Mesothelial cell of epicardium (in vitro differentiated cells): ENCODE data around the gene PALM3. TPM values are rescaled to one million over a fixed set of nuclear protein-coding genes. Genes with fewer than 3 reads are reported as not detected.
A peak's percentile ranks its signal among the peaks of the same experiment; 100 is the strongest.

Experiments used
- DNase-seq, 2 experiments: peaks; one replicate each; pipeline ENCODE4 v3.0.0; 2021; ENCODE audit warnings: low spot score in 2 of 2; ENCODE audit not compliant: unreplicated experiment in 2 of 2
- H3K27ac Mint-ChIP-seq: 2 replicates; pipeline ENCODE4 v1.8.0; 2021; ENCODE audit warnings: mixed read lengths
- H3K27me3 Mint-ChIP-seq: 2 replicates; pipeline ENCODE4 v1.8.0; 2021; ENCODE audit warnings: low read depth, mixed read lengths
- H3K36me3 Mint-ChIP-seq: 2 replicates; pipeline ENCODE4 v1.8.0; 2021; ENCODE audit warnings: mixed read lengths
- H3K4me1 Mint-ChIP-seq: 2 replicates; pipeline ENCODE4 v1.8.0; 2021; ENCODE audit warnings: mixed read lengths
- H3K4me3 Mint-ChIP-seq: 2 replicates; pipeline ENCODE4 v1.8.0; 2021; ENCODE audit warnings: mild to moderate bottlenecking, moderate library complexity, mixed read lengths
- H3K9me3 Mint-ChIP-seq: 2 replicates; pipeline ENCODE4 v1.8.0; 2021; ENCODE audit warnings: mixed read lengths
- total RNA-seq: library from RNA; stranded (reverse); gene quantifications from 3 replicates; pipeline ENCODE4 v1.2.1, GENCODE V29; 2021
- TF ChIP-seq, protein P1 (sequence below): fragments of 200-600 bp; sonication (generic); IDR thresholded peaks from one replicate; pipeline ENCODE4 v1.5.0; 2021; ENCODE audit warnings: antibody characterized with exemption; ENCODE audit not compliant: unreplicated experiment

The PALM3 gene
- total RNA-seq, 1 donor from 2014 or later: 2.4 TPM

DNA sequence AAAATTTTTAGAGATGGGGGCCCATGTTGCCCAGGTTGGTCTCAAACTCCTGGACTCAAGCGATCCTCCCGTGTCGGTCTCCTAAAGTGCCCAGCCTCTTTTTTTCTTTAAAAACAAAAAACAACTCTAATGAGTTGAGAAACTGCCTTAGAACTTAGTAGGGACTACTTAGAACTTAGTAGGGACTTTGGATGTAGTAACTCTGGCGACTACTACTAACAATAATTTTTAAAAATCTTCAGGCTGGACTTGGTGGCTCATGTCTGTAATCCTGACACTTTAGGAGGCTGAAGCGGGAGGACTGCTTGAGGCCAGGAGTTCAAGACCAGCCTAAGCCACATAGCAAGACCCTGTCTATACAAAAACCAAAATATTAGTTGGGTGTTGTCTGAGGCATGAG, 24.2 kb upstream of the PALM3 start:
- peaks cover 14% of the 10 kb centered on the region for H3K36me3 Mint-ChIP-seq
- no peaks in the 10 kb centered on the region for H3K27me3 Mint-ChIP-seq
- H3K9me3 Mint-ChIP-seq: no peaks in the 10 kb centered on the region
- H3K4me1 Mint-ChIP-seq: peaks cover 12% of the 10 kb centered on the region
- TF ChIP-seq, protein P1, sequence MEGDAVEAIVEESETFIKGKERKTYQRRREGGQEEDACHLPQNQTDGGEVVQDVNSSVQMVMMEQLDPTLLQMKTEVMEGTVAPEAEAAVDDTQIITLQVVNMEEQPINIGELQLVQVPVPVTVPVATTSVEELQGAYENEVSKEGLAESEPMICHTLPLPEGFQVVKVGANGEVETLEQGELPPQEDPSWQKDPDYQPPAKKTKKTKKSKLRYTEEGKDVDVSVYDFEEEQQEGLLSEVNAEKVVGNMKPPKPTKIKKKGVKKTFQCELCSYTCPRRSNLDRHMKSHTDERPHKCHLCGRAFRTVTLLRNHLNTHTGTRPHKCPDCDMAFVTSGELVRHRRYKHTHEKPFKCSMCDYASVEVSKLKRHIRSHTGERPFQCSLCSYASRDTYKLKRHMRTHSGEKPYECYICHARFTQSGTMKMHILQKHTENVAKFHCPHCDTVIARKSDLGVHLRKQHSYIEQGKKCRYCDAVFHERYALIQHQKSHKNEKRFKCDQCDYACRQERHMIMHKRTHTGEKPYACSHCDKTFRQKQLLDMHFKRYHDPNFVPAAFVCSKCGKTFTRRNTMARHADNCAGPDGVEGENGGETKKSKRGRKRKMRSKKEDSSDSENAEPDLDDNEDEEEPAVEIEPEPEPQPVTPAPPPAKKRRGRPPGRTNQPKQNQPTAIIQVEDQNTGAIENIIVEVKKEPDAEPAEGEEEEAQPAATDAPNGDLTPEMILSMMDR: no peak
- H3K4me3 Mint-ChIP-seq: no peak overlapping the region
- DNase-seq: no peak
- H3K27ac Mint-ChIP-seq: no peak overlapping the region

DNA sequence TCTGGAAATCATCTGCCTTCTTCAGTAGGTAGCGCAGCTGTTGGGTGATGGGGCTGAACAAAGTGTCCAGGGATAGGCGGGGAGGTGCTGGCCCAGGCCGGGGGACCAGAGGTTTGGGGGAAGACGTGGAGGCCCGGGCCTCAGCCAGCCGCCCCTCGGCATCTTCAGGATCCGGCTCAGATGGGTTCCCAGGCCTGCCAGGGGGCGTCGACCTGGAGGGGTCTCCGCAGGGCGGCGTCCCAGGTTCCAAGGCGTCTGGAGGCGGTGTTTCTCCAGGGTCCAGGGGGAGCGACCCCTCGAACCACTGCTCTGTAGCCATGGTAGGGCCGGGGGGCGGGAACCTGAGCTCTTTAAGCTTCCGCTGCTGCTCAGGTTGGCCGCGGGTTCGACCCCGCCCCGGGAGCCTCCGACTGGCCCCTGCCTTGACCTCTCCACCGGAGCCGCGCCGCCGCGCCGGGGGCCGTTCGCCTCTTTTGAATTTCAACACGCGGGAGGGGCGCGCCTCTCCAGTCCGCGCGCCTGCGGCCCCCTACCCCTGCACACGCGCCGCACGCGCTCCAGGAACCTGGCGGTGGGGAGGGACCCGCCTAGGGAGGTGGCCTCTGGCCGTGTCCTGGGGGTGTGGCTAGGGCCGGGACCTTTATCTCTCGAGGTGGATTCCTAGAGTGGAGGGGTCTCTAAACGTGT, 23.6 kb upstream of the PALM3 start, which contains the start of gene C19orf67:
Gene C19orf67 (minus strand): TSS at position 475 of the 687 bp plus-strand sequence. CDS start 156 bp downstream, at position 319.
- Mint-ChIP-seq H3K4me1 (peaks cover 13% of the 10 kb centered on the region), H3K9me3 (no peaks in the 10 kb centered on the region), H3K27ac (peak within 1 kb of the TSS; percentile 35), H3K27me3 (no peaks in the 10 kb centered on the region), H3K4me3 (no peak within 1 kb of the TSS), H3K36me3 (peaks cover 14% of the 10 kb centered on the region)
- DNase-seq: no peak
- TF ChIP-seq, protein P1: no peak

GRCh38 chr19:14082675-14082960, 20.7 kb upstream of the PALM3 start:
- Mint-ChIP-seq H3K36me3 (peaks cover 3% of the 10 kb centered on the region), H3K9me3 (no peaks in the 10 kb centered on the region), H3K27me3 (no peaks in the 10 kb centered on the region), H3K27ac (no peak overlapping the region), H3K4me3 (peak overlapping the region; percentile 95), H3K4me1 (peaks cover 9% of the 10 kb centered on the region)
- TF ChIP-seq, protein P1: no peak
- no peak for DNase-seq

- peaks cover 3% of the 10 kb centered on the region for H3K36me3 Mint-ChIP-seq
- peaks cover 9% of the 10 kb centered on the region for H3K4me1 Mint-ChIP-seq
- H3K27ac Mint-ChIP-seq: peak overlapping the region; percentile 97
- TF ChIP-seq, protein P1: no peak
- H3K27me3 Mint-ChIP-seq: no peaks in the 10 kb centered on the region
- no peaks in the 10 kb centered on the region for H3K9me3 Mint-ChIP-seq
- H3K4me3 Mint-ChIP-seq: peak overlapping the region; percentile 95
- no peak for DNase-seq
These were observed 20.2 kb upstream of the PALM3 start for GRCh38 chr19:14081797-14082674.

- Mint-ChIP-seq H3K4me3 (peak overlapping the region; percentile 95), H3K4me1 (peaks cover 9% of the 10 kb centered on the region)
These were observed 19.3 kb upstream of the PALM3 start for GRCh38 chr19:14080887-14081796.

More at GRCh38 chr19:14080887-14081796, 19.3 kb upstream of the PALM3 start:
- peak overlapping the region; percentile 97 for H3K27ac Mint-ChIP-seq
- TF ChIP-seq, protein P1: no peak
- DNase-seq: peak; percentile 96 to 99
- H3K36me3 Mint-ChIP-seq: peaks cover 3% of the 10 kb centered on the region
- H3K9me3 Mint-ChIP-seq: no peaks in the 10 kb centered on the region
- no peaks in the 10 kb centered on the region for H3K27me3 Mint-ChIP-seq
